Peyer's patch (tissue), 4 donors: Measurements from ENCODE around the gene APPBP2.

Experiments
- POLR2A ChIP-seq, 2 donors: fragments of 450-650 bp; IDR thresholded peaks; one replicate each; pipeline ENCODE4 v1.5.1; 2017; ENCODE audit warnings: antibody characterized with exemption in 2 of 2, mild to moderate bottlenecking in 2 of 2, moderate library complexity in 2 of 2
- TF ChIP-seq, protein P1 (sequence below), 6 experiments: fragments of 450-650 bp in 4 of 6; fragments of 200-600 bp in 2 of 6; sonication (generic) in 1 of 6; IDR thresholded peaks; one replicate each; pipeline ENCODE4 v1.5.1; 2017 to 2019; ENCODE audit warnings: antibody characterized with exemption in 6 of 6, mild to moderate bottlenecking in 3 of 6, moderate library complexity in 1 of 6

GRCh38 chr17:60412701-60413100, 113.3 kb downstream of the APPBP2 start:
- TF ChIP-seq POLR2A (IDR thresholded peaks at IDR 0.05), result no peak
- TF ChIP-seq, protein P1, sequence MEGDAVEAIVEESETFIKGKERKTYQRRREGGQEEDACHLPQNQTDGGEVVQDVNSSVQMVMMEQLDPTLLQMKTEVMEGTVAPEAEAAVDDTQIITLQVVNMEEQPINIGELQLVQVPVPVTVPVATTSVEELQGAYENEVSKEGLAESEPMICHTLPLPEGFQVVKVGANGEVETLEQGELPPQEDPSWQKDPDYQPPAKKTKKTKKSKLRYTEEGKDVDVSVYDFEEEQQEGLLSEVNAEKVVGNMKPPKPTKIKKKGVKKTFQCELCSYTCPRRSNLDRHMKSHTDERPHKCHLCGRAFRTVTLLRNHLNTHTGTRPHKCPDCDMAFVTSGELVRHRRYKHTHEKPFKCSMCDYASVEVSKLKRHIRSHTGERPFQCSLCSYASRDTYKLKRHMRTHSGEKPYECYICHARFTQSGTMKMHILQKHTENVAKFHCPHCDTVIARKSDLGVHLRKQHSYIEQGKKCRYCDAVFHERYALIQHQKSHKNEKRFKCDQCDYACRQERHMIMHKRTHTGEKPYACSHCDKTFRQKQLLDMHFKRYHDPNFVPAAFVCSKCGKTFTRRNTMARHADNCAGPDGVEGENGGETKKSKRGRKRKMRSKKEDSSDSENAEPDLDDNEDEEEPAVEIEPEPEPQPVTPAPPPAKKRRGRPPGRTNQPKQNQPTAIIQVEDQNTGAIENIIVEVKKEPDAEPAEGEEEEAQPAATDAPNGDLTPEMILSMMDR (IDR thresholded peaks at IDR 0.05), result no peak
